ENCODE data around the gene B3GNT3. TPM values are rescaled to one million over a fixed set of nuclear protein-coding genes. Genes with fewer than 3 reads are reported as not detected.
A peak's percentile ranks its signal among the peaks of the same experiment; 100 is the strongest.

The B3GNT3 gene
- total and polyA plus RNA-seq, 9 donors, result 0.25 to 0.79 (median 0.37) TPM; not detected in 2

DNA sequence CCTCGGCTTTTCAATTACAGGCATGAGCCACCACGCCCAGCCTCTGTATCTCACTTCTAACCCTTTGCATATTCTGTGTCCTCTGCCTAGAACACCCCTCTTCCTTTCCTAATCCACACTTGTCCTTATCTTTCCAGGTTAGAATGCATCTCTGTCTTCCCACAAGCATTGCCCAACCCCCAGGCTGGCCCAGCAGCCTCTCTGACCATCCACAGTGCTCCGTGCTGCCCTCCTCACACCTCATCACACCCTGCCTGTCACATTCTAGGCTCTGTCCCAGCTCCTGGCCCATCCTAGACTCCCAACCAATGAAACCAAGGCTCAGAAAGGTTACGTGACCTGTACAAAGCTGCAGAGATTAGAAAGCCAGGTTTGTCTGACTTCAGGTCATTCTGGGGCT, 41.6 kb downstream of the B3GNT3 start:
- TF ChIP-seq POLR2A (IDR thresholded peaks at IDR 0.05) (no peak), EP300 (IDR thresholded peaks at IDR 0.05) (no peak)
- TF ChIP-seq, protein P1, sequence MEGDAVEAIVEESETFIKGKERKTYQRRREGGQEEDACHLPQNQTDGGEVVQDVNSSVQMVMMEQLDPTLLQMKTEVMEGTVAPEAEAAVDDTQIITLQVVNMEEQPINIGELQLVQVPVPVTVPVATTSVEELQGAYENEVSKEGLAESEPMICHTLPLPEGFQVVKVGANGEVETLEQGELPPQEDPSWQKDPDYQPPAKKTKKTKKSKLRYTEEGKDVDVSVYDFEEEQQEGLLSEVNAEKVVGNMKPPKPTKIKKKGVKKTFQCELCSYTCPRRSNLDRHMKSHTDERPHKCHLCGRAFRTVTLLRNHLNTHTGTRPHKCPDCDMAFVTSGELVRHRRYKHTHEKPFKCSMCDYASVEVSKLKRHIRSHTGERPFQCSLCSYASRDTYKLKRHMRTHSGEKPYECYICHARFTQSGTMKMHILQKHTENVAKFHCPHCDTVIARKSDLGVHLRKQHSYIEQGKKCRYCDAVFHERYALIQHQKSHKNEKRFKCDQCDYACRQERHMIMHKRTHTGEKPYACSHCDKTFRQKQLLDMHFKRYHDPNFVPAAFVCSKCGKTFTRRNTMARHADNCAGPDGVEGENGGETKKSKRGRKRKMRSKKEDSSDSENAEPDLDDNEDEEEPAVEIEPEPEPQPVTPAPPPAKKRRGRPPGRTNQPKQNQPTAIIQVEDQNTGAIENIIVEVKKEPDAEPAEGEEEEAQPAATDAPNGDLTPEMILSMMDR (IDR thresholded peaks at IDR 0.05), result no peak
- DNase-seq, result no peak
- Histone ChIP-seq H3K27ac (no peak overlapping the region), H3K36me3 (no peaks in the 10 kb centered on the region), H3K4me1 (ENCODE audit: insufficient read depth) (no peaks in the 10 kb centered on the region), H3K27me3 (no peaks in the 10 kb centered on the region), H3K9me3 (no peaks in the 10 kb centered on the region), H3K4me3 (no peak overlapping the region)
- intact Hi-C loops (cut with DNase I), result no loop called here
- WGBS, 3 donors, result 68 to 74% (median 74%) methylated on average over 4 of the region's 4 CpGs

DNA sequence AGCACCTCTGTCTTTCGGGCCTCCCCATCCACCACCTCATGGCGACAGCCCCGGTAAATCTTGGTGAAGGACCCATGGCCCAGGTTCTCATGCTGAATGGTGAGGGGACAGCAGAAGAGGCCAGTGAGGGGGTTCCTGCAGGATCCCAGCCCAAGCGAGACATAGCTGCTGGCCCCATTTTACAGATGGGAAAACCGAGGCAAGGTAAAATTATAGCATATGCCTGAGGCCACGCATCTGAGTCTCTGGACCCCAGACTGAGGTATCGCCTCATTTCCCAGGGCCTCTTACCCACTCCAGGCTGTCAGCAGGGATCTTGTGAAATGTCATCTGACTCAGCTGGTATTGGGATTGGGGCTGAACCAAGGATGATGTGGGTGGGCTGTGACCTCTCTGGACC, 43.0 kb downstream of the B3GNT3 start:
- H3K4me1 ChIP-seq (ENCODE audit: insufficient read depth), result peaks cover 2% of the 10 kb centered on the region
- H3K9me3 ChIP-seq, result no peaks in the 10 kb centered on the region
- 89 to 96% (median 94%) methylated on average over 7 of the region's 7 CpGs for WGBS, 3 donors
- no peaks in the 10 kb centered on the region for H3K27me3 ChIP-seq
- H3K27ac ChIP-seq, result no peak overlapping the region
- H3K4me3 ChIP-seq, result no peak overlapping the region
- TF ChIP-seq, protein P1 (IDR thresholded peaks at IDR 0.05), result no peak
- TF ChIP-seq POLR2A (IDR thresholded peaks at IDR 0.05), result no peak
- TF ChIP-seq EP300 (IDR thresholded peaks at IDR 0.05), result no peak
- DNase-seq, result no peak
- H3K36me3 ChIP-seq, result no peaks in the 10 kb centered on the region
- intact Hi-C loops (cut with DNase I), result no loop called here

DNA sequence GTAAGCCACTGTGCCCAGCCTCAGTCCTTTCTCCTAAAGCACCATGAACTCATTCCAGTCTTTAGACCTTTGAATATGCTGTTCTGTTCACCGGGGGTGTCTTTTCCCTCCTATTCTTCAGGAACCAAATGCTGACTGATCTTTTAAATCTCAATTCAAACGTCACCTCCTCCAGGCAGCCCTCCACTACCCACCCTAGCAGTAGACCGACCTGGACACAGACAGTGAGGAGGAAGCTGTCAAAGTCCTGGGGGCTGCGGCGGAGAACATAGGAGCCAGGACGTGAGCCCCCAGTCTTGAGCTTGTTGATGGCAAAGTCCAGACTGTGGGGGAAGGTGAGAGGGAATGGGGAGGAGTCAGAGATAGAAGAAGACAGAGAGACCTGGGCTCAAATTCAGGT, 45.1 kb downstream of the B3GNT3 start:
- TF ChIP-seq, protein P1 (IDR thresholded peaks at IDR 0.05), result no peak
- TF ChIP-seq EP300 (IDR thresholded peaks at IDR 0.05), result no peak
- TF ChIP-seq POLR2A (IDR thresholded peaks at IDR 0.05), result no peak
- Histone ChIP-seq H3K27me3 (no peaks in the 10 kb centered on the region), H3K4me1 (ENCODE audit: insufficient read depth) (peaks cover 7% of the 10 kb centered on the region), H3K4me3 (no peak overlapping the region), H3K9me3 (no peaks in the 10 kb centered on the region), H3K27ac (no peak overlapping the region), H3K36me3 (no peaks in the 10 kb centered on the region)
- WGBS, 3 donors, result 80 to 84% (median 80%) methylated on average over 6 of the region's 6 CpGs
- no peak for DNase-seq
- intact Hi-C loops (cut with DNase I), result no loop called here

DNA sequence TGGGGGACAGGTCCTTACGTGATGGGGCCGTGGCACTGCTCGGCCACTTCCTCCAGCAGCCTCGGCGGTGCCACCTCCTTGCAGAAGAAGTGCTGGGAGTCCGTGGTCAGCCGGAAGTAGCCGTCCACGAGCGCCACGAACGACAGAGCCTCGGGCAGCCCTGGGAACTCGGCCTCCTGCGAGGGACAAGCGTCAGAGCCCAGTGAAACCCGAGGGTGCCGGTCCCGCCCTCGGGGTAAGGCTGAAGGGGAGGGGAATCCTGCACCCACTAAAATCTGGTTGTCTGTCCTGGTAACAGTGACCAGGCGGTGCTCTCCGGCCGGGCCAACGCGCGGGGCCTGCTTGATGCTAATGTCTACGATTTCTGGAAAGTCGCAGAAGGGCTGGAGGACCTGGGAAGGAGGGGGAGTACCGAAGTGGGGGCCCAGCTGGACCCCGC, 46.5 kb downstream of the B3GNT3 start:
- Histone ChIP-seq H3K9me3 (no peaks in the 10 kb centered on the region), H3K4me1 (ENCODE audit: insufficient read depth) (peaks cover 7% of the 10 kb centered on the region), H3K27me3 (no peaks in the 10 kb centered on the region), H3K36me3 (no peaks in the 10 kb centered on the region), H3K4me3 (peak overlapping the region; percentile 22), H3K27ac (peak overlapping the region; percentile 66 to 92)
- no peak for DNase-seq
- 7 to 23% (median 9%) methylated on average over 27 to 30 of the region's 30 CpGs for WGBS, 3 donors
- TF ChIP-seq POLR2A (IDR thresholded peaks at IDR 0.05), result peak; percentile 50
- no peak for TF ChIP-seq EP300 (IDR thresholded peaks at IDR 0.05)
- intact Hi-C loops (cut with DNase I), result no loop called here

DNA sequence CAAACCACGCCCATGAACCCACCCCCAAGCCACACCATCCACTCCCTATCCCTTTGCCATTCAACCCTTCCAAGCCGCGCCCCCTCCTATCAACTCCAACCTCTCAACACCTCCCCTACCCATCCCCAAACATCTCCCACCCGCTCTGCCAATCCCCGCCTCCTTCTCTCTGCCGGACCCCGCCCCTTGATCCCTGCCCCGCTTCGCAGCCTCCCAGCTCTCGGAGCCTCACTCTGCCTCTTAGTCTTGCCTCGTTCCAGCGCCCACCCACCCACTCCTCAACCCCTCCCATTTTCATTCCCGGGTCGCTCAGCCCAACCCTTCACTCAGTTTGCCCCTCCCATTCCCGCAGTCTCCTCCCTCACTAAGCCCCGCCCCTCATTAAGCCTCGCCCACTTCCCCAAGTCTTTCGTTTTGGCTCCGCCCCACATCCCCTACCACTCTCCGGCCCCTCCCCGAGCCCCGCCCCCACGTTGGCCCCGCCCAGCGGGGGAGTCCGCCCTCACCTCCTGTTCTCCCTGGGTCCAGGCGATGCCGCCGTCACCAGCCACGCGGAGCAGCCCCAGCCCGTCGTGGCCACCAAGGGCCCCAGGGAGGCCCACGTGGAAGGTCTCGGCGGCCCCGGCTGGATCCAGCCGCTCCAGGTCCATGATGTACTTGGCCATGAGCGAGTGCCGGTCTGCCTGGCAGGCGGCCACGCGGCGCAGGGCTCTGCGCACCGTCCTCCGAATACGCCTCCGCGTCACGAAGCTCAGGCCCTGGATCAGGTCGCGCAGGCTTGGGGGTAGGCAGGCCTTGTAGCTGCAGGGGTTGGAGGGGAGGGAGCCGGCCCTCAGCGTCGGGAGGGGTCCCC, 47.1 kb downstream of the B3GNT3 start:
- peak; percentile 99 to 100 (median 99) for DNase-seq

More for the DNA sequence above, 47.1 kb downstream of the B3GNT3 start:
- H3K27ac ChIP-seq, result peak overlapping the region; percentile 87 to 92
- H3K9me3 ChIP-seq, result no peaks in the 10 kb centered on the region
- intact Hi-C loops (cut with DNase I), result no loop called here
- 3 to 7% (median 5%) methylated on average over 45 to 56 of the region's 56 CpGs for WGBS, 3 donors
- TF ChIP-seq, protein P1 (IDR thresholded peaks at IDR 0.05), result peak in 2 of 3 donors; percentile 9 to 17
- TF ChIP-seq EP300 (IDR thresholded peaks at IDR 0.05), result no peak
- peak; percentile 94 for TF ChIP-seq POLR2A (IDR thresholded peaks at IDR 0.05)
- H3K27me3 ChIP-seq, result no peaks in the 10 kb centered on the region
- no peaks in the 10 kb centered on the region for H3K36me3 ChIP-seq
- H3K4me1 ChIP-seq (ENCODE audit: insufficient read depth), result peaks cover 7% of the 10 kb centered on the region
- H3K4me3 ChIP-seq, result peak overlapping the region; percentile 28

All from ovary (tissue), 9 donors.